ENCODE data around the gene NFKBIB.

NFKBIB gene

DNA sequence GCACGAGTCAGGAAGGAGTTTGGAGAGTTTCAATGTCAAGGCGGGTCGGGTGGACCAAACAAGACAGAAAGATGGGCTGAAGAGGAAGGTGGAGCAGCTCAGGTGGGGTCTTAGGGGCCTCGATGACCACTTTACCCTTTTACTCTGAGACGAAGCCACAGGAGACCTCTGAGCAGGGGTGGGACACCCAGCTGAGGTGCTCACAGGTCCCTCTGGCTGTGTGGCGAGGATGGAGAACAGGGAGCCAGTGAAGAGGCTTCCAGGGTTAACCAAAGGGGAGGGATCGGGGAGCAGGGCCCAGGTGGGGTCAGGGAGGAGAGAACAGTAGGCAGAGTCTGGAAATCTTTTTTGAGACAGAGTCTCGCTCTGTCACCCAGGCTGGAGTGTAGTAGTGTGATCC, 14.2 kb downstream of the NFKBIB start:
- H3K4me3 ChIP-seq (ENCODE audit: low read depth, low read length): no peak overlapping the region
- DNase-seq (ENCODE audit: low read depth): no peak
- TF ChIP-seq MYC (IDR thresholded peaks at IDR 0.05; ENCODE audit: low read depth, low read length) (no peak), POLR2A (IDR thresholded peaks at IDR 0.05; ENCODE audit: extremely low read depth, insufficient read length) (no peak)
- TF ChIP-seq, protein P1, sequence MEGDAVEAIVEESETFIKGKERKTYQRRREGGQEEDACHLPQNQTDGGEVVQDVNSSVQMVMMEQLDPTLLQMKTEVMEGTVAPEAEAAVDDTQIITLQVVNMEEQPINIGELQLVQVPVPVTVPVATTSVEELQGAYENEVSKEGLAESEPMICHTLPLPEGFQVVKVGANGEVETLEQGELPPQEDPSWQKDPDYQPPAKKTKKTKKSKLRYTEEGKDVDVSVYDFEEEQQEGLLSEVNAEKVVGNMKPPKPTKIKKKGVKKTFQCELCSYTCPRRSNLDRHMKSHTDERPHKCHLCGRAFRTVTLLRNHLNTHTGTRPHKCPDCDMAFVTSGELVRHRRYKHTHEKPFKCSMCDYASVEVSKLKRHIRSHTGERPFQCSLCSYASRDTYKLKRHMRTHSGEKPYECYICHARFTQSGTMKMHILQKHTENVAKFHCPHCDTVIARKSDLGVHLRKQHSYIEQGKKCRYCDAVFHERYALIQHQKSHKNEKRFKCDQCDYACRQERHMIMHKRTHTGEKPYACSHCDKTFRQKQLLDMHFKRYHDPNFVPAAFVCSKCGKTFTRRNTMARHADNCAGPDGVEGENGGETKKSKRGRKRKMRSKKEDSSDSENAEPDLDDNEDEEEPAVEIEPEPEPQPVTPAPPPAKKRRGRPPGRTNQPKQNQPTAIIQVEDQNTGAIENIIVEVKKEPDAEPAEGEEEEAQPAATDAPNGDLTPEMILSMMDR (IDR thresholded peaks at IDR 0.05; ENCODE audit: low read depth, low read length): no peak
- TF ChIP-seq, protein P2, sequence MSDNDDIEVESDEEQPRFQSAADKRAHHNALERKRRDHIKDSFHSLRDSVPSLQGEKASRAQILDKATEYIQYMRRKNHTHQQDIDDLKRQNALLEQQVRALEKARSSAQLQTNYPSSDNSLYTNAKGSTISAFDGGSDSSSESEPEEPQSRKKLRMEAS (IDR thresholded peaks at IDR 0.05; ENCODE audit: low read depth, low read length): no peak

- DNase-seq (ENCODE audit: low read depth): no peak
- TF ChIP-seq POLR2A (IDR thresholded peaks at IDR 0.05; ENCODE audit: extremely low read depth, insufficient read length): no peak
- TF ChIP-seq MYC (IDR thresholded peaks at IDR 0.05; ENCODE audit: low read depth, low read length): no peak
- TF ChIP-seq, protein P2 (IDR thresholded peaks at IDR 0.05; ENCODE audit: low read depth, low read length): no peak
- TF ChIP-seq, protein P1 (IDR thresholded peaks at IDR 0.05; ENCODE audit: low read depth, low read length): no peak
- H3K4me3 ChIP-seq (ENCODE audit: low read depth, low read length): no peak overlapping the region
Measured at GRCh38 chr19:38915329-38916321, 15.9 kb downstream of the NFKBIB start.

DNA sequence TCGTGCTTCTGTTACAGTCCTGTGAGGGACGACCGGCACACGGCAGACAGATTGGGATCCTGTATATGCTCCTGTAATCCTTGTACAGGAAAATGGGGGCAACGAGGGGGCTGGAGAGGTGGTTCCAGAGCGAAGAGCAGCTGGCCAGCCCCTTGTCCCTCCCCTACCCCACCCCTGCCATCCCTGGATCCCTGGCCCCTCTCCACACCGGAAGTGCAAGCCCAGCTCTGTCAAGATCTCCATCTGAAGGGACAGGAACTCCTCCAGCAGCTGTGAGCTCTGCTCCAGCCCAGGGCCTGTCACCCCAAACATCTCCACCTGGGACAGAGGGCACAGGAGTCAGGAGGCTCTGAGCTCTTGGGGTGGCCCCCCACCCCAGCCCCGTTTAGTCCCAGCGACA, 17.7 kb downstream of the NFKBIB start:
- no peak for DNase-seq (ENCODE audit: low read depth)
- H3K4me3 ChIP-seq (ENCODE audit: low read depth, low read length): no peak overlapping the region
- TF ChIP-seq, protein P1 (IDR thresholded peaks at IDR 0.05; ENCODE audit: low read depth, low read length): no peak
- TF ChIP-seq POLR2A (IDR thresholded peaks at IDR 0.05; ENCODE audit: extremely low read depth, insufficient read length): no peak
- TF ChIP-seq, protein P2 (IDR thresholded peaks at IDR 0.05; ENCODE audit: low read depth, low read length): no peak

DNA sequence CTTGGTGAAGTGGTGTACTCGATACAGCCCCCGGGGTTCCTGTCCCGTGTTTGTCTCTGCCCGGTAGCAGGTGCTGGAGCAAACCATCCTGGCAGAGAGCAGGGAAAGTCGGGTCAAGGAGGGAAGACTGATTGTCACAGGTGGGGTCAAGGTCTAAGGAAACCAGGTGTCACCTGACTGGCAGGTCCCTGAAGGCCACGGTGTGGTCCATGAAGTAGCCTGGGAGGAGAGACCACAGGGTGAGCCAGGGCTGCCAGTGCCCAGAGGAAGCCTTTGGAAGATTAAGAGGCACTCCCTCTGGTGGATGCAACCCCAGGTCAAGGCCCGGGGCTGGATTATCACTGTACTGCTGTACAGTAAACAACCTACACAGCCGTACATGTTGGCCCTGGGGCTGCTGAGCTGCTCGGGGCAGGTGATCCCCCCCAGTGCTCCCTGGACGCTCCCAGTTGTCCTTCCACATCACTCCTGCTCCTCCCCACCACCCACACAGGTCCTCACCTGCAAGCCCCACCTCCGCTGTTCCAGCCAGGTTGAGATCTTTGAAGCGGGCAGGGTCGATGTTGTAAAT, 18.2 kb downstream of the NFKBIB start:
- no peak for DNase-seq (ENCODE audit: low read depth)
- TF ChIP-seq, protein P1 (IDR thresholded peaks at IDR 0.05; ENCODE audit: low read depth, low read length): no peak
- TF ChIP-seq, protein P2 (IDR thresholded peaks at IDR 0.05; ENCODE audit: low read depth, low read length): no peak
- no peak overlapping the region for H3K4me3 ChIP-seq (ENCODE audit: low read depth, low read length)

DNA sequence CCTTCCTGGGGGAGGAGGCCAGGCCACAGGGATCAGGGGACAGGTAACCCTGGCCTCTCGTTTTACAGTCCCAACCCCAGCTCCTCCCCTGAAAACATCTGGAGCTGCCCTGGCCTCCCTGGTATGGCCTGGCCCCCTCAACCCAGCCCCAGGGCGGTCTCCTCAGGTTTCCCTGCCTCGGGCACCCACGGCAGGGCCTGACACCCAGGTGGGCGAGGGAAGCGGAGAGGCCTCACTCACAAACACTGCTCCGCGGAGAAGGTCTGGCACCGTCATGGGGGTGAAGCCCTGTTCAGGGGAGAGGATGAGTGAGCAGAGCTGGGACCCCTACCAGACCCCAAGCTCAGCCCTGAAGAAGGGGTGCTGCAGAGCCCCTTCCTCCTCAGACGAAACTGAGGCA, 18.8 kb downstream of the NFKBIB start:
- TF ChIP-seq, protein P1 (IDR thresholded peaks at IDR 0.05; ENCODE audit: low read depth, low read length): no peak
- TF ChIP-seq MYC (IDR thresholded peaks at IDR 0.05; ENCODE audit: low read depth, low read length) (no peak), POLR2A (IDR thresholded peaks at IDR 0.05; ENCODE audit: extremely low read depth, insufficient read length) (no peak)
- TF ChIP-seq, protein P2 (IDR thresholded peaks at IDR 0.05; ENCODE audit: low read depth, low read length): no peak
- DNase-seq (ENCODE audit: low read depth): no peak
- no peak overlapping the region for H3K4me3 ChIP-seq (ENCODE audit: low read depth, low read length)
